ENCODE measurements around the gene RFC2.

DNA sequence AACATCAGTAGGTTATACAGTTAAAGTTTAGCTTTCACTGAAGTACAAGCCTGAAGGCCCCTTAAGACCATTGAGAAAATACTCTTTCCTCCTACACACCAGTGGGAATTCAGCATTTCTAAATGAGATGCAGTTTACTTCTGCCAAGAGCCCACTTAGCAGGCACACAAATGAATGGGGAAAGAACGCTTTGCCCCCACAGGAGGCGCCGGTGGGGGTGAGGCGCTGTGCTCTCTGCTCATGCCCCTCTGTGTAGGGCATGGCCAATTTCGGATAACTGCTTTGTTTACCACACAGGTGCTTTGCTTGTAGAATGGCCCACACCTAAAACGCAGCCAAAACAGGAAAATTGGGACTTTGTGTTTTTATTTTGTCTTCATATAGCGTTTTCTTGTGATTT lies 60.3 kb downstream of the RFC2 start:
- TF ChIP-seq POLR2A (IDR thresholded peaks at IDR 0.05) = no peak
- TF ChIP-seq, protein P1, sequence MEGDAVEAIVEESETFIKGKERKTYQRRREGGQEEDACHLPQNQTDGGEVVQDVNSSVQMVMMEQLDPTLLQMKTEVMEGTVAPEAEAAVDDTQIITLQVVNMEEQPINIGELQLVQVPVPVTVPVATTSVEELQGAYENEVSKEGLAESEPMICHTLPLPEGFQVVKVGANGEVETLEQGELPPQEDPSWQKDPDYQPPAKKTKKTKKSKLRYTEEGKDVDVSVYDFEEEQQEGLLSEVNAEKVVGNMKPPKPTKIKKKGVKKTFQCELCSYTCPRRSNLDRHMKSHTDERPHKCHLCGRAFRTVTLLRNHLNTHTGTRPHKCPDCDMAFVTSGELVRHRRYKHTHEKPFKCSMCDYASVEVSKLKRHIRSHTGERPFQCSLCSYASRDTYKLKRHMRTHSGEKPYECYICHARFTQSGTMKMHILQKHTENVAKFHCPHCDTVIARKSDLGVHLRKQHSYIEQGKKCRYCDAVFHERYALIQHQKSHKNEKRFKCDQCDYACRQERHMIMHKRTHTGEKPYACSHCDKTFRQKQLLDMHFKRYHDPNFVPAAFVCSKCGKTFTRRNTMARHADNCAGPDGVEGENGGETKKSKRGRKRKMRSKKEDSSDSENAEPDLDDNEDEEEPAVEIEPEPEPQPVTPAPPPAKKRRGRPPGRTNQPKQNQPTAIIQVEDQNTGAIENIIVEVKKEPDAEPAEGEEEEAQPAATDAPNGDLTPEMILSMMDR (IDR thresholded peaks at IDR 0.05) = no peak
